Aorta (tissue), 5 donors: ENCODE measurements around the gene SPANXB1. TPM values are rescaled to one million over a fixed set of nuclear protein-coding genes. Genes with fewer than 3 reads are reported as not detected.
A peak's percentile ranks its signal among the peaks of the same experiment; 100 is the strongest.
"Not testable (repeated sequence)": the region's sequence is repeated elsewhere in the genome, so short reads cannot be mapped to it uniquely, and the experiment has no call there.

ENCODE experiments used
- ATAC-seq: fragments of 200-7000 bp; cut with Tn5 transposase; one replicate; pipeline ENCODE4 v1.9.1; 2022; ENCODE audit warnings: moderate library complexity; ENCODE audit not compliant: low FRiP score
- DNase-seq, 2 donors: peaks; one replicate each; pipeline ENCODE4 v3.0.0-alpha.2; 2020
- H3K27ac ChIP-seq, 2 donors: one replicate each; pipeline ENCODE4 v1.5.1; 2013; ENCODE audit warnings: low read length in 2 of 2, mild to moderate bottlenecking in 2 of 2, moderate library complexity in 2 of 2, control low read depth in 1 of 2, inconsistent platforms in 1 of 2, low read depth in 1 of 2
- H3K27me3 ChIP-seq, 2 donors: one replicate each; pipeline ENCODE4 v1.6.1; 2013; ENCODE audit warnings: control low read depth in 1 of 2, low read length in 1 of 2, mild to moderate bottlenecking in 1 of 2, moderate library complexity in 1 of 2; ENCODE audit not compliant: insufficient read depth in 2 of 2, control insufficient read depth in 1 of 2
- H3K36me3 ChIP-seq, 2 donors: one replicate each; pipeline ENCODE4 v1.6.1; 2013; ENCODE audit warnings: control low read depth in 1 of 2, low read length in 1 of 2, mild to moderate bottlenecking in 1 of 2; ENCODE audit not compliant: insufficient read depth in 2 of 2, control insufficient read depth in 1 of 2
- H3K4me1 ChIP-seq, 2 donors: one replicate each; pipeline ENCODE4 v1.6.1; 2013; ENCODE audit warnings: low read length in 2 of 2, control low read depth in 1 of 2, mild to moderate bottlenecking in 1 of 2, moderate library complexity in 1 of 2; ENCODE audit not compliant: insufficient read depth in 2 of 2, control insufficient read depth in 1 of 2
- H3K4me3 ChIP-seq, 2 donors: one replicate each; pipeline ENCODE4 v1.5.1; 2013; ENCODE audit warnings: low read length in 2 of 2, control low read depth in 1 of 2, mild to moderate bottlenecking in 1 of 2
- H3K9me3 ChIP-seq: one replicate; pipeline ENCODE4 v1.6.1; 2013; ENCODE audit warnings: mild to moderate bottlenecking, low read length; ENCODE audit not compliant: control insufficient read depth
- WGBS, 2 donors: extraction: QIAGEN DNeasy Blood & Tissue Kit; methylation state at CpG; one replicate each; pipeline ENCODE4 v1.1.7; 2013; 5-methylcytosine and 5-hydroxymethylcytosine counted together
- intact Hi-C, 2 donors: fragments of 100-400 bp; cut with DNase I; formaldehyde crosslinking; loops; one replicate each; pipeline versions ENCODE4 v1.14.2 to v1.15.0; 2022
- long read RNA-seq, 2 donors: library from polyadenylated mRNA; unstranded; transcript quantifications; one replicate each; pipeline ENCODE4 v2.0.0, GENCODE V29; 2020 to 2021
- polyA plus RNA-seq, 2 donors: library from polyadenylated mRNA; stranded (reverse); fragments of 200-250 nt; gene quantifications; one replicate each; pipeline ENCODE4 v1.2.3, GENCODE V29; 2013
- total RNA-seq, 2 donors: library from RNA; stranded (reverse); fragmentation: NEBNext Ultra II Directional; extraction: Animal tissue kit (Norgen Biotek cat#: 25700); gene quantifications; one replicate each; pipeline ENCODE4 v1.2.1, GENCODE V29; 2021
- donor health status: healthy with polysubstance abuse.
- donor health status: Bipolar disorder and iron deficiency.
- donor health status: DM: no; HTN: no; CAD: no.
- donor health status: DM: no; HTN: no; CAD: no.
- donor health status: DM: yes; HTN: yes; CAD: no.

The SPANXB1 gene
- total RNA-seq (not detected), polyA plus RNA-seq (not detected)
- long read RNA-seq, donor 1: 0 reads
- long read RNA-seq, donor 2: 0 reads

GRCh38 chrX:141002568-141002967, at the start of gene SPANXB1:
Gene SPANXB1 (plus strand): TSS chrX:141002594. CDS start chrX:141002694, 100 bp downstream.
- H3K9me3 ChIP-seq, H3K27me3 ChIP-seq, H3K4me3 ChIP-seq, H3K4me1 ChIP-seq, H3K36me3 ChIP-seq, intact Hi-C loops, H3K27ac ChIP-seq: not testable (repeated sequence)
- 90 to 98% methylated on average over 13 of the region's 13 CpGs for WGBS, 2 donors
- peak; percentile 72 for ATAC-seq
- DNase-seq: peak in 1 of 2 donors; percentile 75

GRCh38 chrX:140967036-140967435, 35.4 kb upstream of the SPANXB1 start:
- 75 to 93% methylated on average over 3 of the region's 3 CpGs for WGBS, 2 donors
- ATAC-seq (no peak), DNase-seq (no peak)
- Histone ChIP-seq H3K4me3 (no peak overlapping the region), H3K9me3 (no peaks in the 10 kb centered on the region), H3K4me1 (no peaks in the 10 kb centered on the region), H3K27me3 (no peaks in the 10 kb centered on the region), H3K27ac (no peak overlapping the region), H3K36me3 (no peaks in the 10 kb centered on the region)
- intact Hi-C loops: no loop called here

- Histone ChIP-seq H3K36me3 (no peaks in the 10 kb centered on the region), H3K4me1 (no peaks in the 10 kb centered on the region), H3K27me3 (no peaks in the 10 kb centered on the region), H3K9me3 (no peaks in the 10 kb centered on the region), H3K27ac (no peak overlapping the region), H3K4me3 (no peak overlapping the region)
- ATAC-seq (no peak), DNase-seq (no peak)
- intact Hi-C loops: no loop called here
- WGBS, 2 donors: 69 to 91% methylated on average over 4 of the region's 4 CpGs
Observed at GRCh38 chrX:140971099-140971795, 31.1 kb upstream of the SPANXB1 start.

GRCh38 chrX:140975472-140975871, 26.9 kb upstream of the SPANXB1 start:
- Histone ChIP-seq H3K9me3 (no peaks in the 10 kb centered on the region), H3K4me3 (no peak overlapping the region), H3K4me1 (no peaks in the 10 kb centered on the region), H3K27ac (no peak overlapping the region), H3K36me3 (no peaks in the 10 kb centered on the region), H3K27me3 (no peaks in the 10 kb centered on the region)
- DNase-seq: no peak
- 41 to 57% methylated on average over 3 of the region's 3 CpGs for WGBS, 2 donors
- intact Hi-C loops: no loop called here
- no peak for ATAC-seq

GRCh38 chrX:140980271-140980670, 22.1 kb upstream of the SPANXB1 start:
- Histone ChIP-seq H3K4me1 (no peaks in the 10 kb centered on the region), H3K9me3 (no peaks in the 10 kb centered on the region), H3K4me3 (no peak overlapping the region), H3K36me3 (no peaks in the 10 kb centered on the region), H3K27me3 (no peaks in the 10 kb centered on the region), H3K27ac (no peak overlapping the region)
- intact Hi-C loops: no loop called here
- no peak for DNase-seq
- WGBS, 2 donors: 81 to 97% methylated on average over 3 of the region's 3 CpGs
- ATAC-seq: no peak

- no peaks in the 10 kb centered on the region for H3K36me3 ChIP-seq
Observed at GRCh38 chrX:140983730-140984129, 18.7 kb upstream of the SPANXB1 start.

GRCh38 chrX:141005243-141005642, 2.8 kb downstream of the SPANXB1 start:
- ATAC-seq, intact Hi-C loops, H3K4me1 ChIP-seq, H3K9me3 ChIP-seq, DNase-seq, H3K27me3 ChIP-seq, H3K36me3 ChIP-seq, H3K4me3 ChIP-seq, H3K27ac ChIP-seq: not testable (repeated sequence)
- 68 to 96% methylated on average over 3 to 4 of the region's 6 CpGs for WGBS, 2 donors

More at GRCh38 chrX:140983730-140984129, 18.7 kb upstream of the SPANXB1 start:
- no peak overlapping the region for H3K27ac ChIP-seq
- H3K4me3 ChIP-seq: no peak overlapping the region
- intact Hi-C loops: no loop called here
- ATAC-seq: no peak
- WGBS, 2 donors: 19 to 27% methylated on average over 1 of the region's 1 CpG
- DNase-seq: no peak
- no peaks in the 10 kb centered on the region for H3K27me3 ChIP-seq
- H3K4me1 ChIP-seq: no peaks in the 10 kb centered on the region
- no peaks in the 10 kb centered on the region for H3K9me3 ChIP-seq

- 89 to 95% methylated on average over 8 to 9 of the region's 14 CpGs for WGBS, 2 donors
- H3K4me1 ChIP-seq: not testable (repeated sequence)
- peak in 1 of 2 donors; percentile 51 for DNase-seq
Observed at GRCh38 chrX:141044246-141044645, 41.9 kb downstream of the SPANXB1 start.

GRCh38 chrX:141049878-141050277, 47.5 kb downstream of the SPANXB1 start:
- ATAC-seq, H3K4me1 ChIP-seq, intact Hi-C loops, H3K4me3 ChIP-seq, H3K27me3 ChIP-seq, H3K9me3 ChIP-seq, H3K36me3 ChIP-seq, H3K27ac ChIP-seq: not testable (repeated sequence)
- peak in 1 of 2 donors; percentile 39 for DNase-seq
- 90 to 95% methylated on average over 3 of the region's 3 CpGs for WGBS, 2 donors

More at GRCh38 chrX:141044246-141044645, 41.9 kb downstream of the SPANXB1 start:
- H3K27me3 ChIP-seq, H3K4me3 ChIP-seq, H3K9me3 ChIP-seq, H3K27ac ChIP-seq, intact Hi-C loops, ATAC-seq, H3K36me3 ChIP-seq: not testable (repeated sequence)
